HepG2 (cell line): ENCODE data around the gene AANAT. TPM values are rescaled to one million over a fixed set of nuclear protein-coding genes. Genes with fewer than 3 reads are reported as not detected.

Experiments used
- ARID3A ChIP-seq: IDR thresholded peaks from 2 replicates; pipeline ENCODE4 v1.6.1; 2012; ENCODE audit warnings: low read depth, low read length, improper control_type of control experiment
- CC2D1A ChIP-seq: sonication (generic); formaldehyde crosslinking; IDR thresholded peaks from 2 replicates; pipeline ENCODE4 v1.8.1; 2023; ENCODE audit warnings: mild to moderate bottlenecking, missing genetic modification reagents
- E2F2 ChIP-seq: sonication (generic); formaldehyde crosslinking; IDR thresholded peaks from 2 replicates; pipeline ENCODE4 v1.4.0; 2020; ENCODE audit warnings: missing genetic modification reagents, borderline replicate concordance
- LCORL ChIP-seq, 2 experiments: fragments of 450-650 bp in 1 of 2; sonication (generic) in 1 of 2; formaldehyde crosslinking in 1 of 2; IDR thresholded peaks; 2 replicates each; pipeline versions ENCODE4 v1.5.0 to v1.6.1; 2017 to 2020; ENCODE audit warnings: antibody characterized with exemption in 1 of 2, missing genetic modification reagents in 1 of 2
- MBD4 ChIP-seq: IDR thresholded peaks from 2 replicates; pipeline ENCODE4 v1.6.1; 2012; ENCODE audit warnings: low read length, inconsistent platforms, borderline replicate concordance
- MYNN ChIP-seq: sonication (generic); formaldehyde crosslinking; IDR thresholded peaks from 2 replicates; pipeline ENCODE4 v1.4.0; 2020; ENCODE audit warnings: mild to moderate bottlenecking, low read depth, missing genetic modification reagents
- PAWR ChIP-seq: sonication (generic); formaldehyde crosslinking; IDR thresholded peaks from 2 replicates; pipeline ENCODE4 v1.4.0; 2020; ENCODE audit warnings: missing genetic modification reagents, mild to moderate bottlenecking, borderline replicate concordance
- RERE ChIP-seq: IDR thresholded peaks from 2 replicates; pipeline ENCODE4 v1.6.1; 2016; ENCODE audit warnings: low read depth, missing genetic modification reagents, missing compliant biosample characterization
- RXRB ChIP-seq: IDR thresholded peaks from 2 replicates; pipeline ENCODE4 v1.6.1; 2016; ENCODE audit warnings: borderline replicate concordance, missing genetic modification reagents, missing compliant biosample characterization
- SAP130 ChIP-seq: IDR thresholded peaks from 2 replicates; pipeline ENCODE4 v1.6.1; 2016; ENCODE audit warnings: low read depth
- TCF7 ChIP-seq: sonication (generic); IDR thresholded peaks from 2 replicates; pipeline ENCODE4 v1.6.1; 2016; ENCODE audit warnings: antibody characterized with exemption, low read depth
- ZNF280D ChIP-seq: sonication (generic); formaldehyde crosslinking; IDR thresholded peaks from 2 replicates; pipeline ENCODE4 v1.5.1; 2020; ENCODE audit warnings: mild to moderate bottlenecking, missing genetic modification reagents
- ZNF512 ChIP-seq: sonication (generic); formaldehyde crosslinking; IDR thresholded peaks from 2 replicates; pipeline ENCODE4 v1.4.0; 2020; ENCODE audit warnings: mild to moderate bottlenecking, missing genetic modification reagents
- ZNF775 ChIP-seq: sonication (generic); formaldehyde crosslinking; IDR thresholded peaks from 2 replicates; pipeline ENCODE4 v1.4.0; 2020; ENCODE audit warnings: missing genetic modification reagents, mild to moderate bottlenecking, moderate library complexity, borderline replicate concordance
- polyA plus RNA-seq, 8 experiments: library from polyadenylated mRNA; depleted of rRNA in 3 of 8; stranded (reverse) in 7 of 8; unstranded in 1 of 8; fragments of >200 nt; fragmentation: Illumina TruSeq in 4 of 8; extraction: Trizol in 4 of 8; gene quantifications; 2 replicates each; pipeline versions ENCODE4 v1.2.1 to v1.2.3, GENCODE V29; 2011 to 2016; ENCODE audit warnings: low read depth in 4 of 8, missing spikeins in 1 of 8, mixed read lengths in 1 of 8; ENCODE audit not compliant: insufficient read depth in 1 of 8
- total RNA-seq, 5 experiments: library from RNA; depleted of rRNA; stranded (reverse); fragments of >200 nt; fragmentation: Illumina TruSeq; extraction: Trizol; gene quantifications; 2 replicates each; pipeline ENCODE4 v1.2.3, GENCODE V29; 2016; ENCODE audit warnings: low read depth in 1 of 5

Gene AANAT
- total and polyA plus RNA-seq, 2 of the 13 experiments (the other 11 are each of a cell fraction or from before 2014, with no cell fraction given): 0.07 TPM; not detected in 1

- TF ChIP-seq ZNF775 (CRISPR knock-in tag) (peak; percentile 85; the same call in 1 of the 2 replicates), MBD4 (no peak), PAWR (no peak), ARID3A (no peak), ZNF512 (0 out of 2 replicates have a peak, but pooled peaks have one; percentile 38), ZNF280D (CRISPR knock-in tag) (no peak), RXRB (peak; percentile 74), E2F2 (no peak), CC2D1A (no peak), LCORL (IDR thresholded peaks at IDR 0.05) (no peak), LCORL (CRISPR knock-in tag; IDR thresholded peaks at IDR 0.05) (peak; percentile 97), RERE (CRISPR knock-in tag) (no peak), MYNN (CRISPR knock-in tag) (no peak), TCF7 (no peak), SAP130 (CRISPR knock-in tag) (peak; percentile 93)
These were observed 30.8 kb downstream of the AANAT start (continued) for GRCh38 chr17:76497979-76498875.
